Measurements from ENCODE around the gene RER1. TPM values are rescaled to one million over a fixed set of nuclear protein-coding genes. Genes with fewer than 3 reads are reported as not detected.

Gene RER1
- total RNA-seq, 1 experiment from 2014 or later, result 155 TPM

DNA sequence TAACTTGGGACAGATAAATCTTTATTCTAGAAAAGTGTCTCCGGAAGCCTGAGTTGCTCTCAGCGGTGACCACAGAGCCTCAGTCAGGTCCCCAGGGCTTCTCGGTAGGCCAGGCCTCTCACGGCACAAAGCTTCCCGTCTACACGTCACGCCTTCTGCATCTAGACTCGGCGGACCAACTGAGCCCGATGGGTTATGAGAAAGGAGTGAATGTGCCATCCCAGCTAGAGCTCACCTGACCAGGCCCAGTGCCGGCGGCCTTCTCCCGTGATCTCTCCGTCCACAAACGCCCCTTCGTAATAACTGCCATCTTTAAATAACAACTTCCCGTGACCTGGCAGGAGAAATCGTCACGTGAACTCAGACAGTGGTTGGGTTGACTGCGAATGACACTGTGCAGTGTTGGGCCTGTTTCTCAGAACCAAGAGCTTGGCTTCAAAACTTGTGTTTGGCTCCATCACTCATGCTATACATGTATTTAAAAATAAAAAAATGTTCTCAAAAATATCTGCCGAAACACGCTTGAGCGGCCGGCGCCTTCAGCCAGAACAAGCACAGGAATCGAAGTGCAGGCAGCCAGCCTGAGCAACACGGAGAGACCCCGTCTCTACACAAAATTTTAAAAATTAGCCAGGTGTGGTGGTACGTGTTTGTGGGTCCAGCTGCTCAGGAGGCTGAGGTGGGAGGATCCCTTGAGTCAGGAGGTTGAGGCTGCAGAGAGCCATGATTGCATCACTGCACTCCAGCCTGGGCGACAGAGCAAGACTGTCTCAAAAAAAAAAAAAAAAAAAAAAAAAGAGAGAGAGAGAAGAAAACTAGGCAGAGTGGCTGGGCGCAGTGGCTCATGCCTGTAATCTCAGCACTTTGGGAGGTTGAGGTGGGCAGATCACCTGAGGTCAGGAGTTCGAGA is 3.4 kb upstream of the RER1 start:
- Histone ChIP-seq H3K9me3 (ENCODE audit: control insufficient read depth in 1 of 2, insufficient read depth in 1 of 2, low read depth in 1 of 2, low read length in 2 of 2) (no peaks in the 10 kb centered on the region), H3K79me2 (ENCODE audit: insufficient read depth, low read length) (peaks cover 35% of the 10 kb centered on the region), H3K36me3 (ENCODE audit: control insufficient read depth in 1 of 2, insufficient read depth in 2 of 2, low read length in 2 of 2) (peaks cover 5 to 6% of the 10 kb centered on the region in 2 experiments), H3K9me2 (ENCODE audit: insufficient read depth) (no peaks in the 10 kb centered on the region), H3K4me3 (replicated peaks in 1 of 2; ENCODE audit: low read depth in 1 of 2, low read length in 2 of 2) (no peak overlapping the region), H2AFZ (ENCODE audit: low read depth, low read length, poor library complexity, severe bottlenecking) (no peak overlapping the region), H3K27me3 (ENCODE audit: insufficient read depth, low read length) (no peaks in the 10 kb centered on the region), H3K4me1 (ENCODE audit: control insufficient read depth in 1 of 2, insufficient read depth in 2 of 2, low read length in 2 of 2) (peaks cover 15 to 20% of the 10 kb centered on the region in 2 experiments), H3K9ac (ENCODE audit: low read length) (no peak overlapping the region), H4K20me1 (ENCODE audit: insufficient read depth) (0 out of 2 replicates have a peak, but pooled peaks cover 2% of the 10 kb centered on the region), H3K4me2 (ENCODE audit: low read length) (no peak overlapping the region), H3K27ac (ENCODE audit: low read depth, low read length) (no peak overlapping the region)
- TF ChIP-seq POLR2A (IDR thresholded peaks at IDR 0.05; ENCODE audit: borderline replicate concordance, extremely low read depth, insufficient read depth, insufficient read length) (no peak), SP1 (IDR thresholded peaks at IDR 0.05; ENCODE audit: low read depth) (no peak), ZFX (IDR thresholded peaks at IDR 0.05) (no peak), ZNF274 (IDR thresholded peaks at IDR 0.05; ENCODE audit: low read depth, low read length) (no peak), EZH2phosphoT487 (IDR thresholded peaks at IDR 0.05; ENCODE audit: borderline replicate concordance) (no peak), JUND (IDR thresholded peaks at IDR 0.05) (no peak), EZH2 (IDR thresholded peaks at IDR 0.05) (no peak), YY1 (IDR thresholded peaks at IDR 0.05; ENCODE audit: extremely low read depth, insufficient replicate concordance, low read depth, low read length) (no peak), ZBTB33 (IDR thresholded peaks at IDR 0.05; ENCODE audit: extremely low read depth, insufficient replicate concordance, low read length) (no peak), REST (IDR thresholded peaks at IDR 0.05; ENCODE audit: low read depth) (no peak), RAD21 (IDR thresholded peaks at IDR 0.05; ENCODE audit: low read depth) (no peak), SRF (IDR thresholded peaks at IDR 0.05; ENCODE audit: low read depth) (no peak), ELF1 (IDR thresholded peaks at IDR 0.05; ENCODE audit: borderline replicate concordance, low read depth) (no peak), SIN3A (IDR thresholded peaks at IDR 0.05; ENCODE audit: low read depth) (no peak), FOSL1 (IDR thresholded peaks at IDR 0.05; ENCODE audit: low read depth) (no peak), TCF7L2 (IDR thresholded peaks at IDR 0.05; ENCODE audit: borderline replicate concordance, extremely low read depth, insufficient read depth, insufficient read length) (no peak), POLR2AphosphoS5 (IDR thresholded peaks at IDR 0.05; ENCODE audit: low read depth, low read length) (no peak), CEBPB (IDR thresholded peaks at IDR 0.05; ENCODE audit: low read depth) (no peak)
- TF ChIP-seq, protein P1, sequence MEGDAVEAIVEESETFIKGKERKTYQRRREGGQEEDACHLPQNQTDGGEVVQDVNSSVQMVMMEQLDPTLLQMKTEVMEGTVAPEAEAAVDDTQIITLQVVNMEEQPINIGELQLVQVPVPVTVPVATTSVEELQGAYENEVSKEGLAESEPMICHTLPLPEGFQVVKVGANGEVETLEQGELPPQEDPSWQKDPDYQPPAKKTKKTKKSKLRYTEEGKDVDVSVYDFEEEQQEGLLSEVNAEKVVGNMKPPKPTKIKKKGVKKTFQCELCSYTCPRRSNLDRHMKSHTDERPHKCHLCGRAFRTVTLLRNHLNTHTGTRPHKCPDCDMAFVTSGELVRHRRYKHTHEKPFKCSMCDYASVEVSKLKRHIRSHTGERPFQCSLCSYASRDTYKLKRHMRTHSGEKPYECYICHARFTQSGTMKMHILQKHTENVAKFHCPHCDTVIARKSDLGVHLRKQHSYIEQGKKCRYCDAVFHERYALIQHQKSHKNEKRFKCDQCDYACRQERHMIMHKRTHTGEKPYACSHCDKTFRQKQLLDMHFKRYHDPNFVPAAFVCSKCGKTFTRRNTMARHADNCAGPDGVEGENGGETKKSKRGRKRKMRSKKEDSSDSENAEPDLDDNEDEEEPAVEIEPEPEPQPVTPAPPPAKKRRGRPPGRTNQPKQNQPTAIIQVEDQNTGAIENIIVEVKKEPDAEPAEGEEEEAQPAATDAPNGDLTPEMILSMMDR (IDR thresholded peaks at IDR 0.05 in 2 of 3, conservative IDR thresholded peaks at IDR 0.05 in 1 of 3; ENCODE audit: borderline replicate concordance in 1 of 3, insufficient read depth in 1 of 3, low read depth in 2 of 3, low read length in 2 of 3), result no peak
- TF ChIP-seq, protein P2, sequence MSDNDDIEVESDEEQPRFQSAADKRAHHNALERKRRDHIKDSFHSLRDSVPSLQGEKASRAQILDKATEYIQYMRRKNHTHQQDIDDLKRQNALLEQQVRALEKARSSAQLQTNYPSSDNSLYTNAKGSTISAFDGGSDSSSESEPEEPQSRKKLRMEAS (IDR thresholded peaks at IDR 0.05), result no peak
- RAD21 ChIA-PET (ENCODE audit: low non-redundant PET in 1 of 2, low total read pairs in 2 of 2, uncharacterized antibody in 2 of 2, unreplicated experiment in 2 of 2), result no interaction called here
- POLR2A ChIA-PET, result no interaction called here
- no peak for ATAC-seq
- no peak for DNase-seq (ENCODE audit: low read depth, low spot score)
- CTCF ChIA-PET, result no interaction called here
- BruUV-seq (replicated peaks), result no TSS peak
- intact Hi-C loops (cut with micrococcal nuclease), result no loop called here
